HG02970 (cell line): ENCODE data around the gene KLF11.

ENCODE experiments used
- ATAC-seq: cut with Tn5 transposase; IDR thresholded peaks from one replicate; pipeline ENCODE4 v1.9.1; 2021; ENCODE audit warnings: mild to moderate bottlenecking, moderate library complexity, moderate number of reproducible peaks; ENCODE audit not compliant: unreplicated experiment, low FRiP score

Gene KLF11

DNA sequence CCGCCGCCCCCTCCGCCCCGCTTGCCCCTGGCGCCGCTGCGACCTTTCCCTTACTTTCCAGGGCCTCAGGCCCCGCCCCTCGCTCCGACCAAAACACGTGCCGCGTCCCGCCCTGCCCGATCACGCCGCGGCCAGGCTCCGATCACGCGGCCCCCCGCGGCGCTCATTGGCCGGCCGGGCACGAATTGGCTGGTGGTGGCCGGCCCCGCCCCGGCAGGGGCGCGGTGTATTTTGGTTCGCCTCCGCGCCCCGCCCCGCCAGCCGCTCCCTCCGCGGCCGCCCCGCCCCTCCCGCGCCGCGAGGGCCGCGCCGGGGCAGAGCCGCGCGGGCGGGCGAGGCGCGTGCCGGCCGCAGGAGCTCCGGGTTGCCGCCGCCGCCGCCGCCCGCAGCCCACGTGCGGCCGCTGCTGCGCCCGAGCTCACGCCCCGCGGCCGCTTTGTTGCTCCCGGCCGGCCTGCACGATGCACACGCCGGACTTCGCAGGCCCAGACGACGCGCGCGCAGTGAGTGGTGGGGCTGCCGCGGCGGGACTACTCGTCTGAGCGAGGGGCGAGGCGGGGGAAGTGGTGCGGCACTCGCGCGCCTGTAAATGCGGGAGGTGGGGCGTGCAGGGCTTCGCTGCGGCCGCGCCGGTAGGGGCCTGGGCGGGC, at the start of gene KLF11:
Gene KLF11 (plus strand): TSS at position 295 of the 650 bp plus-strand sequence. CDS start 167 bp downstream, at position 462.
- peak; percentile 66 for ATAC-seq

DNA sequence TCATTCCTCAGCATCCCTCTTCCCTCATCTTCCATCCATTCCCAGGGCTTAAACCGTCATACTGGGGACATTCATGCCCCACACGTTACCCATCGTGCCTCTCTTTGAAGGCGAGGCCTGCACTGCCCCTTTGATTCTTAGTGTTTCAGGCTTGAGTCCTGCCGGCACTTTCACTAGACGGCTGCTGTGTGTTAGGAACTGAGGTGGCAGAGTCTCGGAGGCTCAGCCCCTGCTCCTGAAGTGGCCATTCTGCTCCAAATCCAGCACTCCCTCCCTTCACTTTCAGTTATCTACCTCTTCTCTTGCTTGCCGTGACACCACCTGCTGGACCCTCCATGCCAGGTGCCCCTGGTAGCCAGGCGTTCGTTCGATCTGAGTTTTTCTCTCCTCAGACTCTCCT, 48.9 kb upstream of the KLF11 start:
- no peak for ATAC-seq

DNA sequence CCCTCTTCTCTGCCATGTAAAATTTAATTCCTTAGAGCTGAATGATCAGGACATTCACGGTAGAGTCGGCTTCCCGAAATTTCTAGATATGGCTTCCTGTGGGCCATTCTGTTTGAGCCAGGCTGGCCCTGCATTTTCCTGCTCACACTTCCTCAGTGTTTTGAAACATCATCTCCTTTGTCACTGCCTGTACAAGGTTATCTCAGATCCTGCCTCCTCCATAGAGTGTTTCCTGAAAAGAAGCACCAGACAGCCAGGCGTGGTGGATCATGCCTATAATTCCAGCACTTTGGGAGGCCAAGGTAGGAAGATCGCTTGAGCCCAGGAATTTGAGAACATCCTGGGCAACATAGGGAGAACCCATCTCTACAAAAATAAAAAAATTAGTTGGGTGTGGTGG, 48.3 kb upstream of the KLF11 start:
- no peak for ATAC-seq

DNA sequence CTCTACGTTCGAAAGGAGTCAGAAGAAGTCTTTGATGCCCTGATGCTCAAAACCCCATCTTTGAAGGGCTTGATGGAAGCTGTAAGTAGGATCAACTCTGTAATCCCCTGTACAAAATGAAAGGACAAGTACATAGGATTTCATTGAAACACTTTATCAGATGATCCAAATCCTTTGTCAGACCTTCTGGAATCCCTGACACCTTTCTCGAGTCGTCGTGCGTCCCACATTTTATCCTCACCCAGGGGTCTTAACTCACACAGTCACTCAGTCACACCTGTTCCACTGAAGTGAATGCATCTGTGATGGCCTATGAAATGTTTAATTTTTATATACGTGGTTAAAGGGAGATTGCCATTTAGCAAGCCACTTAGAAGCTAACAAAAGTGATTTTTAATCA, 47.0 kb upstream of the KLF11 start:
- ATAC-seq: no peak

DNA sequence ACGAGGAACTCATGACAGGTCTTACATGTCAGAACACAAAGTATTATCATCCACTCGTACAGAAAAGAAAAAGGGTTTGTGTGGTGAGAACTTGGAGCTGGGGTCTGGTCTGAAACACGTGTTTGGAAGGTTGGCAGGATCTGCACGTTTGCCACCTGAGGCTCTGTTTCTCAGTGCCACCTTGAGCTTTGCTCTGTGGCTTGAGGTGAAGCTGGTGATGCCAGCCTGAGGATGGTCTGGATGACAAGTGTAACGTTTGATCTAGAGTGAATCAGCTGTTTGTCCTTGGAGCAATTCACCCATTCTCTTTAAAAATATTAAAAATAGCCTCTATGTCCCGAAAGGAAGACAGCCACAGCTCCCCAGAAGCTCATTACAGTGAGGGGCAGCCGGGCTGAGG, 45.4 kb upstream of the KLF11 start:
- ATAC-seq: no peak

DNA sequence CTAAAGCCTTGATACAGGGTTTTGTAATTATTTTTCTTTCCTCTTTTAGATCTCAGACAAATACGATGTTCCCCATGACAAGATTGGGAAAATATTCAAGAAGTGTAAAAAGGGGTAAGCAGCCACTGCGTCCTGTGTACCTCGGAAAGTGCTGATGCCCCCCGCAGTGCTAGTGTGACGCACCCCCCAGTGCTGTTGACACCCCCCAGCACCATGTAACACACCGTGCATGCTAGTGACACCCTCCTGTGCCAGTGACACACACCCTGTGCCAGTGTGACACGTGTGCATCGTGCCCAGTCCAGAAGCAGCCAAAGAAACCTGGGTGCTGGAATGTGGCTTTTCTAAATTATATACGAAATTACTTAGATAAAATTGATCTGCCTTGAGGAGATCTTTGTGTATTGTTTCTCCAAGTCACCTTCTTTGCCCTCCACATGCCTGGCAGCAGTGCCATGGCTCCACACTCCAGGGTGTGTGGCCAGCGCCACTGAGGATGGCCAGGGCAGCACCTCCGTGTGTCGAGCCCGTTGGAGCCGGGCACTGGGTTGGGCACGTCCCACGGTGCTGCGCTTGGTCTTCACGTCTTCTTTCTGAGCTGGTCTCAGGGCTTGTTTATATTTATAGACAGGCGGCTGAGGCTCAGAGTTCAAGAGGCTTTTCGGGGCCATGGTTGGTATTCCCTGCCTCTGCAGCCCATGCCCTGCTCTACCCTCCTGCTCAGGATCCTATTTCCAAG, 44.3 kb upstream of the KLF11 start:
- no peak for ATAC-seq

DNA sequence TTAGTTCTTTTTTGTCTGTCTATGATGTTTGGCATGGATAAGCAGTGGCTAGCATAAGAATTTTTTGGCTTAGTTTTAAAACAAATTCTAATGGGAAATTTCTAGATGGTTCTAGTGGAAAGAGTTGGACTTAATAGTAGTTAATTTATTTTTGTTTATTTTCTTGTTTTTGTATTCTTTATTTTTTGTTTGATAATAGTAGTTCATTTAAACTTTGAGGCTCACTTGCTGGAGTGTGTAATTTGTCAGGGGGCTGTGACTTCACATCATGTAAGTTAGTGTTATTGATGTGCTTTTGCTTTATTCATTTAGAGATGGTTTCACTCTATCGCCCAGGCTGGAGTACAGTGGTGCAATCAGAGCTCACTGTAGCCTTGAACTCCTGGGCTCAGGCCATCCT, 43.7 kb upstream of the KLF11 start:
- ATAC-seq: no peak

DNA sequence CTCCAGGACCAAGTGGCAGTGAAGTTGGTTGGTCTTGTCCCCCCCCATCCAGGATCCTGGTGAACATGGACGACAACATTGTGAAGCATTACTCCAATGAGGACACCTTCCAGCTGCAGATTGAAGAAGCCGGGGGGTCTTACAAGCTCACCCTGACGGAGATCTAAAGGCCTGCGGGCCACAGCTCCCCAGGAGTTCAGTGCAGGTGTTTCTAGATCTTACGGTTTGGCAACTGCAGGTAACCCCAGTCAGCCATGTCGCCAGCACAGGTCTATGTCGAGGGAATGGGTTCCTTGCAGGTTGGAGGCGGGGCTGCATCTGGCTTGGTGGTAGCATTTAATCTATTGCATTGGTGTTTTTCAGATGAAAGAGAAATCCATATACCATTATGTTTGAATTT, 42.8 kb upstream of the KLF11 start:
- no peak for ATAC-seq

DNA sequence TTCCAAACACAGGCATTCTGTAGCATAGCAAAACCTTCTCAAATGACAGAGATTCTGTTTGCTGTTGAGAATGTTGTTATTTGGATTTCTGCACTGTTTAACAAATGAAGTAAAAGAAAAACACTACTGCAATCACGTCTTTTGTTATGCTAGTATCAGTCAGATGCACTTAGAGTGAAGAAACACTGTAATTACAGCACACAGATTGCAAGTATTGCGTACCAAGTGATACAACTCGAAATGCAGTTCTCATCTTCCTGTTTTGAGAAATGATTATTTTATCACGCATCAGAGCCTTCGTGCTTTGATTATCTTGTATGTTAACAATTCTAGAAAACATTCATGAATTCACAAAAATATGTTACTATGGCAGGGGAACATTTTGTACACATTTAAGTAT, 41.8 kb upstream of the KLF11 start:
- no peak for ATAC-seq

DNA sequence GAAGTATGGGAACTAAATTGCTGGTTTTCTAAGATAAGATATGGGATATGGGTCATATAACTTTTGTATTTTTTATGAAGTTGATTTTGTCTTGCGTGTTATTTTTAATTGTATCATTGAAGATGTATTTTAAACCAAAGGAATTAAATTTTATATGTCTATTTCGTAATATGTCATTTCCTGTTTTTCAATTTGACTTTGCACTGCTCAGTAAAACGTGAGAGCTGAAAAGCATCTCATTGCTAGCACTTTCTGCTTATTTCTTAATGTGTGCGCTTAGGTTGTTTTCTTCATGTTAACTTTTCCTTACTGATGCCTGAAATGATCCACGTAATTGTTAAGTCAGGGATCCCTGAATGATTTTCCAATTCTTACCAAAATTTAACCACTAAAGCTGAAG, 41.2 kb upstream of the KLF11 start:
- no peak for ATAC-seq

DNA sequence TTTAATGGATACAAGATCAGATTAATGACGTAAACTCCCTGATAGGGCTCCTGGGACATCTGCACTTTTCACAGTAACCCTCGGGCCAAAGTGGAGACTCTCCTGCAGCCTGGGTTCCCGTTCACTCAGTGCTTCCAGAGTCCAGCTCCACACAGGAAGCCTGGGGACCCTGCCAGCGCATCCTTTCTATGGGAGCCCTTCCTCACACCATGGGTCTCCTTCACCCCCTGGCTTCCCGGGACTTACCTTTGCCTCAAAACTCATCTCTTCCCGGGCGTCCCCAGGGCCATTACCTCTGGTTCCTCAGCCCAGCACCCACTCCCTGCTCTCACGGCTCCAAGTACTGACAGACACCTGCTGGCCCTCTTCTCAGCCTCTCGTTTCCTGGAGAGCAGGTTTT, 40.7 kb upstream of the KLF11 start:
- no peak for ATAC-seq

DNA sequence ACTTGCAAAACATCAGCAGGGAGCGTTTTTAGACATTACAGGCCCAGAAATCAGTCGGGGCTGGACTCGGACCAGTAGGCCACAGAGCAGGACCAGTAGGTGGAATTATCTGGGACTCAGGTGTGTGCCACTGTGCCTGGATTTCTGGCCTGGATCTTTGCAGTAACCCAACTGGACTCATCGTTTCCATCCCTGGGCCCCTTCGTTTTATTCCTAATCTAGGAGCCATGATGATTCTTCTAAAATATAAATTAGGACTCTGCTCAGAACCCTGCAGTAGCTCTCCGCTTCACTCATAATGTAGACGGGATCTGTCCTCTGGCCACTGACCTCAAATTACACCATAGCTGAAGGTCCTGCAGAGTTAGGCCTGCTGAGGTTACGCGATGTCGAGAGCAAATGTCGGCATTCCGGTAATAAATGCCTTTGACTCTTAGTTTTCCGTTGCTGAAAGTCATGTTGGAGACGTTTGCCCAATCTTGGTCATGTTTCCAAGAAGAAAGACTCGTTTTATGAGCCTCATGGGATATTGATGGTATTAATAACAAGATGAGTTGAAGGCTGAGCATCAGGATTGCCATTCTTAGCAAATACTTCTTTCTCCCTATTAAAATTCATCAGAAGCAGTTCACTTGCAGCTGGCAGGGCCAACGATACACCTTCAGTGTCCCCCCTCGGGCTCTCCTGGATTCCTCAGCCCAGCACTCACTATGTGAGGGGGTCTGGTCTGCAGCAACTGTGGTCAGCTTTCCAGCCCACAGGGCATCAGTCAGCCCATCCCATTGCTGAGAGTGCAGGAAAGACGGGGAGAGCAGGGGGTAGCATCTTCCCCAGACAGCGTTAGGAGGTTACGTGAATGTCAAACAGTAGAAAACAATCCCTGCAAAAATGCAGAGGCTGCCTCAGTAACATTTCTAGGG, 39.9 kb upstream of the KLF11 start:
- no peak for ATAC-seq

DNA sequence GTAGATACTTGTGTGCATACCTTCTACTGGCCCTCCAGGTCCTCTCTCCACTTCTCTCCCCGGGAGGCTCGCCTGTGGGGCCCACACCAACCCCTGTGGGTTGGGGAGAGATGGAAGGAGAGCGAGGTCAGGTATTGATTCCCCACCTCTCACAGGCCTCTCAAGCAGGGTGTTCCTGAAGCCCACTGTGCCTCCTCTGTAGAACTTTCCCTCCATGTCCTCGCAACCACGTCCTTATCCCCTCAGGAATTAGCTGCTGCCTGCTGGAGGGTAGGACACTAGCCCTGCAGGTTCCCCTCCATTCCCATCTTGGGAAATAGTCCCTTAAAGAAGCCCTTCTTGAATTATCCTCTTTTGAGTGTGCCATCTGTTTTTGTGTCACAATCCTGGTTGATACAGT, 38.9 kb upstream of the KLF11 start:
- no peak for ATAC-seq

DNA sequence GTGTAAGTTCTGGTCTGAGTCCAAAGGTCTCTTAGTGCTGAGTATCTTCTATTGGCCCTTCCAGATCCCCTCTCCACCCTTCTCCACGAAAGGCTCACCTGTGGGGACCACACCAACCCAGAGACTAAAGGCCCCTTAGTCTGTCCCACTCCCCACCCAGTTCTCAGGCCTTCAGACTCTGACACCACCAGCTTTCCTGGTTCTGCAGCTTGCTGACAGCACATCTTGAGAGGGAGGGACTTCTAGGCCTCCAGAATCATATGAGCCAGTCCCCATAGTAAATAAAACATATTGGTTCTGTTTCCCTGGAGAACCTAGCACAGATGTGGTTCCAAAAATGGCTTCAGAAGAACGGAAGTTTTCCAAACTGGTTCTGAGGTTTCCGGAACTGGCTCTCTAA, 38.5 kb upstream of the KLF11 start:
- no peak for ATAC-seq

DNA sequence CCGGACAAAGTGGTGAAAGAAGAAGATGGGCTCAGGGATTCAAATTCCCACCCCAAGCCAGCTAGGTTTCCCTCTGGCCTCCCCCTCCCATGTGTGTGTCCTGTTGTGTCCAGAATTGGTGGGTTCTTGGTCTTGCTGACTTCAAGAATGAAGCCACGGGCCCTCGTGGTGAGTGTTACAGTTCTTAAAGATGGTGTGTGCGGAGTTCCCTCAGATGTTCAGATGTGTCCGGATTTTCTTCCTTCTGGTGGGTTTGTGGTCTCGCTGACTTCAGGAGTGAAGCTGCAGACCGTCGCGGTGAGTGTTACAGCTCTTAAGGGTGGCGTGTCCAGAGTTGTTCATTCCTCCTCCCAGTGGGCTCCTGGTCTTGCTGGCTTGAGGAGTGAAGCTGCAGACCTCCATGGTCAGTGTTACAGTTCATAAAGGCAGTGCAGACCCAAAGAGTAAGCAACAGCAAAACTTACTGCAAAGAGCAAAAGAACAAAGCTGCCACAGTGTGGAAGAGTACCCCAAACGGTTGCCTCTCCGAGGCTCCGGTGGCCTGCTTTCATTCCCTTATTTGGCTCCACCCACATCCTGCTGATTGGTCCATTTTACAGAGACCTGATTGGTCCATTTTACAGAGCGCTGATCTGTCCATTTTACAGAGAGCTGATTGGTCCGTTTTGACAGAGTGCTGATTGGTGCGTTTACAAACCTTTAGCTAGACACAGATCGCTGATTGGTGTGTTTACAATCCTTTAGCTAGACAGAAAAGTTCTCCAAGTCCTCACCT, 37.7 kb upstream of the KLF11 start:
- no peak for ATAC-seq

DNA sequence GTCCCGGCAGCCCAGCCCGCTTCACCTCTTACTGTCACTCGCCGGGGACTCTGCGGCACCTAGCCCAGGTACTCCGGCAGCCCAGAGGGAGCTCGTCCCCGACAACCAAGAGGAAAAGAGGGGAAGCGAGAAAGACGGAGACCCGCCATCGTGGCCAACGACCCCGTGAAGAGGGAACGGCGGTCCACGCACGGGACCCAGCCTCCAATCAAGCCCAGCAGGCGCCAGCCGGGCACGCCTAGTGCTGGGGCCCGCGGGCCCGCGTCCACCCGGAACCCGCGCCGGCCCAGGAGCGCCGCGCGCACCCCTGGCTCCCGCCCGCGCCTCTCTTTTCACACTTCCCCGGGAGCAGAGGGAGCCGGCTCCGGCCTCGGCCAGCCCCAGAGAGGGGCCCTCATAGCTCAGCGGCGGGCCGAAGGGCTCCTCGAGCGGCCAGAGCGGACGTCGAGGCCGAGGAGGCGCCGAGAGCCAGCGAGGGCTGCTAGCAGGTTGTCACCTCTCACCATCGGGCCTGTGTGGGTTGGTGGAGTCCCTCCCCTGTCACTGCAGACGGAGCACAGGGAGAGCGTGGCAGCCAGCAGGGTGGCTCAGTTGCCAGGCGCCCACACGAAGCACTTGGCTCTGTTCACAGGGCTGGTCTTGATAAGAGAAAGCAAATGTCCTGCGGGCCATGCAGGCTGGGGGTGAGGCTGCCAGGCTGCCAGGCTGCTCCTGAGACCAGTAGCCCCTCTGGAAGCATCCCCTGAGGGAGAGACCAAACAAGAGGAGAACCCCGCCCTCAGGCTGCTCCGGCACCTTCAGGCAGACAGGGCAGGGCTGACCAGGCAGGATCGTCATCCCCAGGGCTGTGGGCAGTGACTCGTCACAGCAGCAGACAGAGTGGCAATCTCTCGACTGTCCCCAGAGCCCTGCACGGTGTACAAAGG, 36.9 kb upstream of the KLF11 start:
- ATAC-seq: no peak

DNA sequence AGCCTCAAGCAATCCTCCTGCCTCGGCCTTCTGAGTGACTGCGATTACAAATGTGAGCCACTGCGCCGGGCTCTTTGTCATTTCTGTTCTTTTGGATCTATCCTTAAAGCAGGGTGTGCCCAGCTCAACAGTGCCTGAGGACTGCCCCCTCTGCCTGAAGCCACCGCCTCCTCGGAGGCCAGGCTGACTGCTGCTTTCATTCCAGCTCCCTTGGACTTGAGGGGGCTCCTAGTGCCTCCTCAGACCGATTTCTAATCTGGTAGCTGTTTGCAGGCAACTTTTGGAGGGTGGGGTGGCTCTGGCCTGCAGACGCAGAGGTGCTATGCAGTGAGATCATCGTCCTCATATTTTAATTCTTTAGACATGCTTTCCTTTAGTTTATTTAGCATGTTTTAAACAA, 35.9 kb upstream of the KLF11 start:
- no peak for ATAC-seq

DNA sequence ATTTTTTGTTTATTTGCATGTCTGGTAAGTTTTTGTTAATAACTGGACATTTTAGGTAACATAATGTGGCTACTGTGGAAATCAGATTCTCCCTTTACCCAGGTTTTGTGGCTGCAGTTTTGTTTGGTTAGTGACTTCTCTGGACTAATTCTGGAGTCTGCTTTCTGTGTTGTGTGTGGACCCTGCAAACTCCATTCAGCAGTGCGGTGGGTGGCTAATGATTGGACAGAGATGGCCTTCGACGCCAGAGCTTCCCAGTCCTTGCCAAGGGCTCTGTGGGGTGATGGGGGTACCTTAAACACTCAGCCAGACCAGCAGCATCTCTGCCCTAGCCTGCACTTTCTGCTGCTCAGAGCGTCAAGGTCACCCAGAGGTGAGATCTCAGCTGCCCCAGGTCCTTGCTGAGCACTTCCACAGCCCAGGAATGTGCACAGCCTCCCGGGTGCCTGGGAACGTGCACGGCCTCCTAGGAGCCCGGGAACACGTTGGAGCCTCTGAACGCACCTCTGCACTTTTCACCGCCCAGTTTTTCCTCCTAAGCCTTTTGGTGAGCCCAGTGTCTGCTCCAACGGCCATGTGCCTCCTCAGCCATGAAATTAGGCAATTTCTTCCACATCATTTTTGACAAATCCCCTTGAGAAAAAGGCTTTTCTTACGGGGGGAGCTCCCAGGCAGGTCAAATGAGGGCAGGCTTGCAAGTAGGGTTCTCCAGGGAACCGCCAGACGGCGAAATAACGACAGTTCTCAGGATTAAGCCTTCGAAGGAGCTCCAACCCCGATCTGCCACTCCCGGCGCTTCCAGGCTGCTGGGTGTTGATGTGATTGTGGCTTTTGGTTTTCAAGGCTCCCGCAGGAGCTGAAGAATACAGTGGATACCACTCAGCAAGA, 35.2 kb upstream of the KLF11 start:
- ATAC-seq: no peak

DNA sequence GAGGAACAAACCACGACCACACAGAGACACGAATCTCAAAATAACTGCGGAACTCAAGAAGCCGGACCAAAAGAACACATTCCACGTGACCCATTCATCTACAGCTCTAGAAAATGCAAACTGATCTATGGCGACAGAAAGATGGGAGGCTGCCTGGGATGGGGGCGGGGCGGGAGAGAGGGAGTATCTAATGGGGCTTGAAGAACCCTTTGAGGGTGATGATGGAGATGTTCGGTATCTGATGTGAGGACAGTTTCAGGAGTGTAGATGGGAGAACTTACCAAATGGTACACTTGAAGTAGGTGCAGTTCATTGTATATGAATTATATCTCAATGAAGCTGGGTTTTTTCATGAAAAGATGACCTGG, 34.6 kb upstream of the KLF11 start:
- no peak for ATAC-seq
